K562 (cell line): ENCODE data around the gene SLC6A7. TPM values are rescaled to one million over a fixed set of nuclear protein-coding genes. Genes with fewer than 3 reads are reported as not detected.

ENCODE experiments used
- ATAC-seq: fragments of 200-7000 bp; cut with Tn5 transposase; 3 replicates; pipeline ENCODE4 v1.9.1; 2020; ENCODE audit warnings: moderate library complexity
- BruUV-seq: library from RNA; stranded (reverse); fragments of 400-500 nt; replicated peaks from 2 replicates; lab custom pipeline; 2021; lab: Mats Ljungman, UMichigan
- CTCF ChIA-PET: fragments of 300-600 bp; formaldehyde crosslinking; extraction: SDS; loops from one replicate; lab custom pipeline; 2021; ENCODE audit warnings: low intra/inter-chr PET ratio; lab: Yijun Ruan, JAX
- POLR2A ChIA-PET: fragments of 300-600, 350-650 bp; sonication (Branson Sonifier 250); formaldehyde crosslinking; extraction: SDS; loops from one replicate; lab custom pipeline; 2021; ENCODE audit warnings: antibody characterized with exemption, inconsistent platforms; lab: Yijun Ruan, JAX
- DNase-seq, 4 experiments: peaks; one replicate each; pipeline versions ENCODE4 v3.0.0 to v3.0.0-alpha.2; 2011 to 2018; ENCODE audit warnings: low spot score in 3 of 4, mixed read lengths in 3 of 4; ENCODE audit errors: extremely low read depth in 1 of 4
- FAIRE-seq: peaks from 2 replicates; lab custom pipeline; 2011; peaks lifted over from hg19 to GRCh38; lab: Jason Lieb, UNC
- H2AFZ ChIP-seq: 2 replicates; pipeline ENCODE4 v1.6.0; 2011; ENCODE audit warnings: low read depth, low read length, control low read depth, inconsistent platforms
- H3K27ac ChIP-seq: fragments of 200-600 bp; 3 replicates; pipeline ENCODE4 v1.8.0; 2011; ENCODE audit warnings: low read depth, mild to moderate bottlenecking, control low read depth, inconsistent platforms, low read length, moderate library complexity, mixed read lengths; ENCODE audit errors: extremely low read depth
- H3K27me3 ChIP-seq, 2 experiments: fragments of 300-600 bp in 1 of 2; 2 replicates in 1 of 2; 3 replicates in 1 of 2; pipeline versions ENCODE4 v1.6.0 to v1.8.0; 2011; ENCODE audit warnings: inconsistent platforms in 2 of 2, low read length in 2 of 2, mild to moderate bottlenecking in 1 of 2, mixed read lengths in 1 of 2, moderate library complexity in 1 of 2; ENCODE audit not compliant: control insufficient read depth in 2 of 2, insufficient read depth in 2 of 2
- H3K36me3 ChIP-seq: fragments of 300-600 bp; 3 replicates; pipeline ENCODE4 v1.8.0; 2011; ENCODE audit warnings: mild to moderate bottlenecking, low read length, inconsistent platforms; ENCODE audit not compliant: control insufficient read depth, insufficient read depth
- H3K4me1 ChIP-seq, 2 experiments: fragments of 200-600 bp in 1 of 2; replicated peaks in 1 of 2; 2 replicates in 1 of 2; 3 replicates in 1 of 2; pipeline versions ENCODE4 v1.5.1 to v1.8.0; 2011; ENCODE audit warnings: inconsistent platforms in 2 of 2, low read length in 2 of 2, mild to moderate bottlenecking in 1 of 2, mixed read lengths in 1 of 2, moderate library complexity in 1 of 2; ENCODE audit not compliant: control insufficient read depth in 2 of 2, insufficient read depth in 2 of 2
- H3K4me2 ChIP-seq: 2 replicates; pipeline ENCODE4 v1.6.1; 2011; ENCODE audit warnings: low read length, control low read depth, inconsistent platforms, mixed read lengths; ENCODE audit not compliant: insufficient read depth
- H3K4me3 ChIP-seq: fragments of 200-600 bp; sonication (generic), shearing (Covaris generic); 2 replicates; pipeline ENCODE4 v1.5.1; 2016; ENCODE audit warnings: control low read depth, inconsistent platforms
- H3K79me2 ChIP-seq: fragments of 200-600 bp; 3 replicates; pipeline ENCODE4 v1.8.0; 2011; ENCODE audit warnings: low read length, inconsistent platforms; ENCODE audit not compliant: control insufficient read depth, insufficient read depth
- H3K9ac ChIP-seq, 2 experiments: 2 replicates each; pipeline versions ENCODE4 v1.6.0 to v1.6.1; 2011; ENCODE audit warnings: low read depth in 2 of 2, low read length in 2 of 2, control low read depth in 1 of 2, inconsistent platforms in 1 of 2, mild to moderate bottlenecking in 1 of 2, mixed read lengths in 1 of 2; ENCODE audit not compliant: insufficient read depth in 1 of 2
- H3K9me1 ChIP-seq: one replicate; pipeline ENCODE4 v1.6.0; 2011; ENCODE audit warnings: inconsistent platforms, mild to moderate bottlenecking, low read length, moderate library complexity; ENCODE audit not compliant: control insufficient read depth, insufficient read depth
- H3K9me3 ChIP-seq: replicated peaks from 2 replicates; pipeline ENCODE4 v1.5.1; 2011; ENCODE audit warnings: low read depth, low read length, inconsistent platforms; ENCODE audit not compliant: control insufficient read depth, insufficient read depth
- H4K20me1 ChIP-seq: replicated peaks from 2 replicates; pipeline ENCODE4 v1.6.1; 2011; ENCODE audit warnings: low read length, inconsistent platforms, mixed read lengths; ENCODE audit not compliant: control insufficient read depth, insufficient read depth
- CBFA2T3 ChIP-seq: fragments of 450-650 bp; IDR thresholded peaks from 2 replicates; pipeline ENCODE4 v1.6.1; 2017
- CSDE1 ChIP-seq, 2 experiments: fragments of 450-650 bp; IDR thresholded peaks; 2 replicates each; pipeline ENCODE4 v1.6.1; 2016; ENCODE audit warnings: mild to moderate bottlenecking in 1 of 2
- HNRNPUL1 ChIP-seq: fragments of 200-400 bp; formaldehyde crosslinking; IDR thresholded peaks from 2 replicates; pipeline ENCODE4 v1.6.1; 2017; ENCODE audit warnings: low read length
- HOXB6 ChIP-seq: fragments of 250-450 bp; sonication (Bioruptor Pico); IDR thresholded peaks from 2 replicates; pipeline ENCODE4 v1.5.1; 2022; ENCODE audit warnings: mild to moderate bottlenecking, borderline replicate concordance
- LCOR ChIP-seq: sonication (generic); formaldehyde crosslinking; IDR thresholded peaks from 2 replicates; pipeline ENCODE4 v1.8.0; 2022; ENCODE audit warnings: mild to moderate bottlenecking, missing genetic modification reagents
- MEIS2 ChIP-seq: fragments of 450-650 bp; IDR thresholded peaks from 2 replicates; pipeline ENCODE4 v1.6.1; 2014; ENCODE audit warnings: mild to moderate bottlenecking; ENCODE audit not compliant: partially characterized antibody
- RAD51 ChIP-seq: fragments of 450-650 bp; IDR thresholded peaks from 2 replicates; pipeline ENCODE4 v1.7.1; 2016; ENCODE audit warnings: low read depth, mild to moderate bottlenecking, borderline replicate concordance
- SIX5 ChIP-seq, 2 experiments: IDR thresholded peaks; 2 replicates each; pipeline ENCODE4 v1.6.1; 2011; ENCODE audit warnings: low read length in 2 of 2, borderline replicate concordance in 1 of 2, low read depth in 1 of 2, mild to moderate bottlenecking in 1 of 2, moderate library complexity in 1 of 2; ENCODE audit not compliant: insufficient read depth in 1 of 2
- SMAD4 ChIP-seq: fragments of 250-450 bp; sonication (Bioruptor Pico); conservative IDR thresholded peaks from 2 replicates; pipeline ENCODE4 v1.8.0; 2021; ENCODE audit warnings: inconsistent platforms, mild to moderate bottlenecking, moderate library complexity
- ZBTB8A ChIP-seq: fragments of 450-650 bp; IDR thresholded peaks from 2 replicates; pipeline ENCODE4 v1.6.1; 2018; ENCODE audit warnings: mild to moderate bottlenecking, moderate library complexity; ENCODE audit not compliant: partially characterized antibody
- ZNF140 ChIP-seq: fragments of 250-450 bp; sonication (Bioruptor Pico); IDR thresholded peaks from 2 replicates; pipeline ENCODE4 v1.8.0; 2021; ENCODE audit warnings: moderate library complexity, mild to moderate bottlenecking, inconsistent platforms
- ZNF431 ChIP-seq: sonication (generic); formaldehyde crosslinking; IDR thresholded peaks from 2 replicates; pipeline ENCODE4 v1.8.0; 2022; ENCODE audit warnings: mild to moderate bottlenecking, missing genetic modification reagents
- ZNF507 ChIP-seq: conservative IDR thresholded peaks from 2 replicates; pipeline ENCODE4 v1.6.1; 2017; ENCODE audit warnings: missing genetic modification characterization, missing compliant biosample characterization
- WGBS: fragments of 100-300 bp; shearing (Covaris generic); methylation state at CpG from one replicate; pipeline ENCODE4 v1.1.6; 2016; ENCODE audit warnings: low coverage, mixed read lengths; ENCODE audit not compliant: insufficient coverage; ENCODE audit errors: missing lambda C conversion rate; 5-methylcytosine and 5-hydroxymethylcytosine counted together
- in situ Hi-C: fragments of 300-500 bp; cut with MboI; formaldehyde crosslinking; loops from 4 replicates; pipeline ENCODE4 v1.15.0; 2018; ENCODE audit warnings: inconsistent platforms, mixed read lengths
- intact Hi-C: fragments of 100-400 bp; cut with micrococcal nuclease; formaldehyde crosslinking; loops from 2 replicates; pipeline ENCODE4 v1.14.2; 2022
- polyA plus RNA-seq, 8 experiments: library from polyadenylated mRNA; depleted of rRNA in 4 of 8; stranded (reverse) in 5 of 8; unstranded in 3 of 8; fragments of >200 nt; fragmentation: Nextera tagmentation in 2 of 8; fragmentation: Illumina TruSeq in 1 of 8; extraction: Ambion mirVana in 2 of 8; extraction: Trizol in 1 of 8; gene quantifications; 2 replicates each; pipeline versions ENCODE4 v1.2.1 to v1.2.3, GENCODE V29; 2011 to 2014; ENCODE audit warnings: inconsistent platforms in 1 of 8, missing spikeins in 1 of 8
- total RNA-seq, 7 experiments: library from RNA; depleted of rRNA in 6 of 7; stranded (reverse); fragments of >200 nt in 6 of 7; fragmentation: Illumina TruSeq in 2 of 7; extraction: Trizol in 2 of 7; gene quantifications; 2 replicates each; pipeline versions ENCODE4 v1.2.1 to v1.2.3, GENCODE V29; 2011 to 2021; ENCODE audit warnings: low replicate concordance in 1 of 7
- TF ChIP-seq, protein P1 (sequence below): fragments of 450-650 bp; IDR thresholded peaks from 2 replicates; pipeline ENCODE4 v1.6.1; 2017; ENCODE audit warnings: mild to moderate bottlenecking, moderate library complexity

SLC6A7 gene
- total and polyA plus RNA-seq, 9 of the 15 experiments (the other 6 are each of a cell fraction or from before 2014, with no cell fraction given) = not detected

DNA sequence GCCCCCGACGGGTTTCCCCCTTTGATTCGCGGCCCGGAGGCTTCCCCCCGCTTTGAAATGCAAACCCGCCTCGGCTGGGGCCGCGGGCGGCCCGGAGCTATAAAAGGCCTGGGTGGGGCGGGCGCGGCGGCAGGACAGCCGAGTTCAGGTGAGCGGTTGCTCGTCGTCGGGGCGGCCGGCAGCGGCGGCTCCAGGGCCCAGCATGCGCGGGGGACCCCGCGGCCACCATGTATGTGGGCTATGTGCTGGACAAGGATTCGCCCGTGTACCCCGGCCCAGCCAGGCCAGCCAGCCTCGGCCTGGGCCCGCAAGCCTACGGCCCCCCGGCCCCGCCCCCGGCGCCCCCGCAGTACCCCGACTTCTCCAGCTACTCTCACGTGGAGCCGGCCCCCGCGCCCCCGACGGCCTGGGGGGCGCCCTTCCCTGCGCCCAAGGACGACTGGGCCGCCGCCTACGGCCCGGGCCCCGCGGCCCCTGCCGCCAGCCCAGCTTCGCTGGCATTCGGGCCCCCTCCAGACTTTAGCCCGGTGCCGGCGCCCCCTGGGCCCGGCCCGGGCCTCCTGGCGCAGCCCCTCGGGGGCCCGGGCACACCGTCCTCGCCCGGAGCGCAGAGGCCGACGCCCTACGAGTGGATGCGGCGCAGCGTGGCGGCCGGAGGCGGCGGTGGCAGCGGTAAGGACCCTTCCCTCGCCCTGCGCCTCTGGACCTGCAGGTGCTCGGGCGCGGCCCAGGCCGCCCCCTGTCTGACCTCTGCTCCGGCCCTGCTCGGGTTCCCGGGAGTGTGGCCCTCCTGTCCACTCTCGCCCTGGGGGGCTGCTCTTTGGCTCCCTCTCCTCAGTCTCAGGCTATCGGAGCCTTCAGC lies 23.0 kb upstream of the SLC6A7 start, which contains the start of gene CDX1:
Gene CDX1 (plus strand): TSS at position 129 of the 862 bp plus-strand sequence. CDS start 99 bp downstream, at position 228.
- Histone ChIP-seq H3K9me1 (no peaks in the 10 kb centered on the region), H3K36me3 (no peaks in the 10 kb centered on the region), H3K4me3 (no peak within 1 kb of the TSS), H3K4me1 (peaks cover 1 to 11% of the 10 kb centered on the region in 2 experiments; a peak in 3 of 5 replicates), H2AFZ (no peak within 1 kb of the TSS), H3K27me3 (peaks cover 10 to 29% of the 10 kb centered on the region in 2 experiments; a peak in 4 of 5 replicates), H3K9ac (no peak within 1 kb of the TSS; a peak in 1 of 4 replicates), H4K20me1 (no peaks in the 10 kb centered on the region), H3K4me2 (no peak within 1 kb of the TSS), H3K27ac (no peak within 1 kb of the TSS), H3K79me2 (no peaks in the 10 kb centered on the region), H3K9me3 (no peaks in the 10 kb centered on the region)
- ChIA-PET POLR2A (interaction anchor here (0.6 kb wide), 2 partner anchors 15 to 172 kb away, joined by 3 read pairs; no protein-coding TSS in a partner anchor), CTCF (no interaction called here)
- FAIRE-seq = no peak
- in situ Hi-C loops (no loop called here), intact Hi-C loops (no loop called here)
- DNase-seq = no peak
- no peak for TF ChIP-seq HOXB6 (CRISPR knock-in tag)
- no peak for TF ChIP-seq SMAD4 (CRISPR knock-in tag)
- no peak for TF ChIP-seq ZNF507 (tag)
- no peak for TF ChIP-seq CBFA2T3
- TF ChIP-seq ZBTB8A = no peak
- no peak for TF ChIP-seq HNRNPUL1
- TF ChIP-seq LCOR (CRISPR knock-in tag) = no peak
- TF ChIP-seq, protein P1, sequence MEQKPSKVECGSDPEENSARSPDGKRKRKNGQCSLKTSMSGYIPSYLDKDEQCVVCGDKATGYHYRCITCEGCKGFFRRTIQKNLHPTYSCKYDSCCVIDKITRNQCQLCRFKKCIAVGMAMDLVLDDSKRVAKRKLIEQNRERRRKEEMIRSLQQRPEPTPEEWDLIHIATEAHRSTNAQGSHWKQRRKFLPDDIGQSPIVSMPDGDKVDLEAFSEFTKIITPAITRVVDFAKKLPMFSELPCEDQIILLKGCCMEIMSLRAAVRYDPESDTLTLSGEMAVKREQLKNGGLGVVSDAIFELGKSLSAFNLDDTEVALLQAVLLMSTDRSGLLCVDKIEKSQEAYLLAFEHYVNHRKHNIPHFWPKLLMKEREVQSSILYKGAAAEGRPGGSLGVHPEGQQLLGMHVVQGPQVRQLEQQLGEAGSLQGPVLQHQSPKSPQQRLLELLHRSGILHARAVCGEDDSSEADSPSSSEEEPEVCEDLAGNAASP = no peak
- TF ChIP-seq MEIS2 = no peak
- no peak for TF ChIP-seq CSDE1 (IDR thresholded peaks at IDR 0.05)
- no peak for TF ChIP-seq ZNF140 (CRISPR knock-in tag)
- no peak for TF ChIP-seq RAD51
- TF ChIP-seq ZNF431 = no peak
- TF ChIP-seq SIX5 (IDR thresholded peaks at IDR 0.05; ENCODE audit: borderline replicate concordance in 1 of 2, insufficient read depth in 1 of 2, low read depth in 1 of 2, low read length in 2 of 2) = no peak
- no peak for ATAC-seq
- 78% methylated on average over 50 of the region's 93 CpGs for WGBS
- BruUV-seq = no TSS peak
